Measurements from ENCODE around the gene LRMDA. TPM values are rescaled to one million over a fixed set of nuclear protein-coding genes. Genes with fewer than 3 reads are reported as not detected.
A peak's percentile ranks its signal among the peaks of the same experiment; 100 is the strongest.

LRMDA gene
- polyA plus RNA-seq, 3 donors = 39.8 to 59.6 (median 56.4) TPM

GRCh38 chr10:75395932-75396630, 35.3 kb upstream of the LRMDA start:
- Histone ChIP-seq H4K20me1 (ENCODE audit: insufficient read depth, low read length) (peaks cover 34% of the 10 kb centered on the region), H3K4me1 (ENCODE audit: control insufficient read depth in 1 of 2, insufficient read depth in 2 of 2, low read length in 2 of 2) (peaks cover 31 to 42% of the 10 kb centered on the region in 2 donors), H3K27ac (ENCODE audit: low read depth in 1 of 2, low read length in 2 of 2) (no peak overlapping the region), H2AFZ (ENCODE audit: insufficient read depth, low read depth, low read length, poor library complexity, severe bottlenecking) (peak overlapping the region; percentile 79), H3K27me3 (ENCODE audit: control insufficient read depth in 2 of 2, insufficient read depth in 2 of 2, low read length in 2 of 2) (peaks cover 17 to 39% of the 10 kb centered on the region in 2 donors), H3K4me2 (replicated peaks; ENCODE audit: extremely low read depth, low read length, poor library complexity, severe bottlenecking) (peak overlapping the region; percentile 85), H3K9ac (ENCODE audit: insufficient read depth, low read length, poor library complexity, severe bottlenecking) (peak overlapping the region; percentile 24), H3K36me3 (replicated peaks in 1 of 2; ENCODE audit: control insufficient read depth in 1 of 2, insufficient read depth in 2 of 2, low read length in 2 of 2) (peaks cover 2 to 10% of the 10 kb centered on the region in 2 donors), H3K9me3 (replicated peaks in 1 of 2; ENCODE audit: control insufficient read depth in 1 of 2, insufficient read depth in 1 of 2, low read length in 2 of 2) (no peaks in the 10 kb centered on the region), H3K79me2 (ENCODE audit: insufficient read depth, low read length) (peaks cover 13% of the 10 kb centered on the region), H3K4me3 (replicated peaks in 1 of 3; ENCODE audit: low read depth in 2 of 3, low read length in 3 of 3) (peak overlapping the region; percentile 28 to 74 (median 41))
- TF ChIP-seq CTCF (IDR thresholded peaks at IDR 0.05) = no peak
- no peak for DNase-seq
- intact Hi-C loops (cut with micrococcal nuclease) = loop anchor here (5.0 to 10.0 kb wide), 3 partner anchors 101 to 1151 kb away; no protein-coding TSS in a partner anchor
- Mint-ChIP-seq H3K27me3 (ENCODE audit: low read depth in 3 of 3) (peaks cover 39 to 60% (median 53%) of the 10 kb centered on the region in 3 donors), H3K27ac (peak overlapping the region in 1 of 7 donors; percentile 33), H3K9me3 (peaks cover 0 to 15% (median 5%) of the 10 kb centered on the region in 7 donors), H3K4me1 (peaks cover 28% of the 10 kb centered on the region), H3K36me3 (peaks cover 22 to 27% of the 10 kb centered on the region in 2 donors), H3K4me3 (peak overlapping the region; percentile 81 to 89)
- WGBS (ENCODE audit: insufficient coverage) = 14% methylated on average over 65 of the region's 65 CpGs

GRCh38 chr10:75396631-75397495, 34.6 kb upstream of the LRMDA start:
- Histone ChIP-seq H3K4me1 (ENCODE audit: control insufficient read depth in 1 of 2, insufficient read depth in 2 of 2, low read length in 2 of 2) (peaks cover 31 to 42% of the 10 kb centered on the region in 2 donors), H3K4me2 (replicated peaks; ENCODE audit: extremely low read depth, low read length, poor library complexity, severe bottlenecking) (peak overlapping the region; percentile 85), H3K27ac (ENCODE audit: low read depth in 1 of 2, low read length in 2 of 2) (no peak overlapping the region), H3K9me3 (replicated peaks in 1 of 2; ENCODE audit: control insufficient read depth in 1 of 2, insufficient read depth in 1 of 2, low read length in 2 of 2) (no peaks in the 10 kb centered on the region), H3K4me3 (replicated peaks in 1 of 3; ENCODE audit: low read depth in 2 of 3, low read length in 3 of 3) (peak overlapping the region; percentile 28 to 74 (median 41)), H2AFZ (ENCODE audit: insufficient read depth, low read depth, low read length, poor library complexity, severe bottlenecking) (peak overlapping the region; percentile 79), H3K79me2 (ENCODE audit: insufficient read depth, low read length) (peaks cover 13% of the 10 kb centered on the region), H3K27me3 (ENCODE audit: control insufficient read depth in 2 of 2, insufficient read depth in 2 of 2, low read length in 2 of 2) (peaks cover 17 to 39% of the 10 kb centered on the region in 2 donors), H3K36me3 (replicated peaks in 1 of 2; ENCODE audit: control insufficient read depth in 1 of 2, insufficient read depth in 2 of 2, low read length in 2 of 2) (peaks cover 2 to 10% of the 10 kb centered on the region in 2 donors), H3K9ac (ENCODE audit: insufficient read depth, low read length, poor library complexity, severe bottlenecking) (peak overlapping the region; percentile 24), H4K20me1 (ENCODE audit: insufficient read depth, low read length) (peaks cover 34% of the 10 kb centered on the region)
- Mint-ChIP-seq H3K27me3 (ENCODE audit: low read depth in 3 of 3) (peaks cover 39 to 58% (median 49%) of the 10 kb centered on the region in 3 donors), H3K4me1 (peaks cover 25% of the 10 kb centered on the region), H3K9me3 (peaks cover 0 to 15% (median 4%) of the 10 kb centered on the region in 7 donors), H3K4me3 (peak overlapping the region; percentile 81 to 89), H3K27ac (no peak overlapping the region), H3K36me3 (peaks cover 22 to 27% of the 10 kb centered on the region in 2 donors)
- DNase-seq = peak in 1 of 3 donors; percentile 2
- WGBS (ENCODE audit: insufficient coverage) = 7% methylated on average over 50 of the region's 71 CpGs
- intact Hi-C loops (cut with micrococcal nuclease) = loop anchor here (5.0 to 10.0 kb wide), 3 partner anchors 102 to 1150 kb away; no protein-coding TSS in a partner anchor
- TF ChIP-seq CTCF (IDR thresholded peaks at IDR 0.05) = no peak

Data from CD14-positive monocyte (primary cell).